ENCODE measurements around the gene TEF. TPM values are rescaled to one million over a fixed set of nuclear protein-coding genes. Genes with fewer than 3 reads are reported as not detected.

TEF gene
- total and polyA plus RNA-seq, 9 of the 15 experiments (the other 6 are each of a cell fraction or from before 2014, with no cell fraction given): 0.04 to 3.1 (median 1.2) TPM

- TF ChIP-seq RREB1 (CRISPR knock-in tag; IDR thresholded peaks at IDR 0.05) (no peak), ZNF445 (CRISPR knock-in tag; IDR thresholded peaks at IDR 0.05; ENCODE audit: low read depth) (no peak)
Observed at GRCh38 chr22:41377846-41378245, 3.9 kb upstream of the TEF start (continued).

- no peaks in the 10 kb centered on the region for H4K20me1 ChIP-seq (replicated peaks; ENCODE audit: control insufficient read depth, insufficient read depth, low read length)
- no peaks in the 10 kb centered on the region for H3K27me3 ChIP-seq (ENCODE audit: control insufficient read depth in 2 of 2, insufficient read depth in 2 of 2, low read length in 2 of 2)
- H3K9ac ChIP-seq (ENCODE audit: insufficient read depth in 1 of 2, low read depth in 2 of 2, low read length in 2 of 2): peak overlapping the region; percentile 89 to 94
- ATAC-seq (peak; percentile 69), DNase-seq (ENCODE audit: extremely low read depth in 1 of 4, low spot score in 3 of 4) (peak in 2 of 4 experiments; percentile 71 to 80), FAIRE-seq (no peak)
- H3K27ac ChIP-seq (ENCODE audit: extremely low read depth, low read depth, low read length): peak overlapping the region; percentile 96
- peak overlapping the region; percentile 90 for H3K4me2 ChIP-seq (ENCODE audit: insufficient read depth, low read length)
- WGBS (ENCODE audit: insufficient coverage, low coverage, missing lambda C conversion rate): 2% methylated on average over 10 of the region's 22 CpGs
- no TSS peak for BruUV-seq (replicated peaks)
- H3K4me1 ChIP-seq (replicated peaks in 1 of 2; ENCODE audit: control insufficient read depth in 2 of 2, insufficient read depth in 2 of 2, low read length in 2 of 2): peaks cover 2 to 28% of the 10 kb centered on the region in 2 experiments; a peak in 4 of 5 replicates
- H2AFZ ChIP-seq (ENCODE audit: low read depth, low read length): peak overlapping the region; percentile 87
- in situ Hi-C loops (cut with MboI): no loop called here
- intact Hi-C loops (cut with micrococcal nuclease): loop anchor here (5.0 kb wide), 1 partner anchor 94 kb away; the partner anchor contains the start of gene RANGAP1
- H3K9me3 ChIP-seq (replicated peaks; ENCODE audit: control insufficient read depth, insufficient read depth, low read depth, low read length): no peaks in the 10 kb centered on the region
- peak overlapping the region; percentile 86 for H3K4me3 ChIP-seq
- CTCF ChIA-PET (ENCODE audit: low intra/inter-chr PET ratio): interaction anchor here (0.6 kb wide), 1 partner anchor 184 kb away, joined by 3 read pairs; no protein-coding TSS in a partner anchor
- no peaks in the 10 kb centered on the region for H3K79me2 ChIP-seq (ENCODE audit: control insufficient read depth, insufficient read depth, low read length)
- H3K36me3 ChIP-seq (ENCODE audit: control insufficient read depth, insufficient read depth, low read length): no peaks in the 10 kb centered on the region
- POLR2A ChIA-PET: interaction anchor here (0.6 to 2.7 kb wide), 9 partner anchors 11 to 223 kb away, joined by 3 to 9 read pairs (median 4); partner anchors contain the start of genes ACO2, PHF5A, TOB2 and ZC3H7B
- no peaks in the 10 kb centered on the region for H3K9me1 ChIP-seq (ENCODE audit: control insufficient read depth, insufficient read depth, low read length)
- no peak for TF ChIP-seq CBX8 (IDR thresholded peaks at IDR 0.05; ENCODE audit: borderline replicate concordance, extremely low read depth, low read depth, low read length, poor library complexity, severe bottlenecking)
- TF ChIP-seq NFYB (IDR thresholded peaks at IDR 0.05; ENCODE audit: extremely low read depth, insufficient read length): no peak
- TF ChIP-seq ZNF175 (CRISPR knock-in tag; IDR thresholded peaks at IDR 0.05; ENCODE audit: low read depth): no peak
- no peak for TF ChIP-seq FOS (IDR thresholded peaks at IDR 0.05; ENCODE audit: extremely low read depth, insufficient read length)
- TF ChIP-seq PHF8 (IDR thresholded peaks at IDR 0.05; ENCODE audit: borderline replicate concordance, low read length): peak; percentile 72; the same call in 1 of the 2 replicates
- no peak for TF ChIP-seq SMARCA4 (IDR thresholded peaks at IDR 0.05)
- no peak for TF ChIP-seq ARID2 (IDR thresholded peaks at IDR 0.05)
Observed at GRCh38 chr22:41380993-41381328, 781 bp upstream of the TEF start.
